ENCODE measurements around the gene LIF.
"Not testable (repeated sequence)": the region's sequence is repeated elsewhere in the genome, so short reads cannot be mapped to it uniquely, and the experiment has no call there.

Gene LIF

GRCh38 chr22:30241576-30242371 is 4.8 kb downstream of the LIF start:
- no peak for DNase-seq (ENCODE audit: low spot score)

- DNase-seq (ENCODE audit: low spot score), result no peak
These were observed 5.8 kb downstream of the LIF start for GRCh38 chr22:30240541-30241417.

GRCh38 chr22:30239488-30240405 is 6.8 kb downstream of the LIF start:
- no peak for DNase-seq (ENCODE audit: low spot score)

GRCh38 chr22:30238661-30239487 is 7.7 kb downstream of the LIF start:
- DNase-seq (ENCODE audit: low spot score), result no peak

DNA sequence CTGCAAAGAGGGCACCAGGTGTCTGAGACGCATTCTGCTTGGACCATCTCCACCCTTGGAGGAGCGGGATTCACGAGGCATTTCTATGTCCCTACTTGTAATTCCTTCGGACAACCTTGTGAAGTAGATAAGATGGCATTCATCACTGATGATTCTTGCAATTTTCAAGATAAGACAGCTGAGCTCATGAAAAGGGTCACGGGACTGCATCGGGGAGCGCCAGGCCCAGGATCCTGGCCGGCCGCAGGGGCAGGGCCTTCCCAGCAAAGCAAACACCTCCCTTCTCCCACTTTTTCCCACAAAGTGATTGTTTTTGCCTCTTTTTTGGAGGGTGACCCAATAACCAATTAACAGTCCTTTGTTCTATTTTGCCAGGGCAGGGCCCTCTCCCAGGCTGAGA is 8.4 kb downstream of the LIF start:
- DNase-seq (ENCODE audit: low spot score), result no peak

DNA sequence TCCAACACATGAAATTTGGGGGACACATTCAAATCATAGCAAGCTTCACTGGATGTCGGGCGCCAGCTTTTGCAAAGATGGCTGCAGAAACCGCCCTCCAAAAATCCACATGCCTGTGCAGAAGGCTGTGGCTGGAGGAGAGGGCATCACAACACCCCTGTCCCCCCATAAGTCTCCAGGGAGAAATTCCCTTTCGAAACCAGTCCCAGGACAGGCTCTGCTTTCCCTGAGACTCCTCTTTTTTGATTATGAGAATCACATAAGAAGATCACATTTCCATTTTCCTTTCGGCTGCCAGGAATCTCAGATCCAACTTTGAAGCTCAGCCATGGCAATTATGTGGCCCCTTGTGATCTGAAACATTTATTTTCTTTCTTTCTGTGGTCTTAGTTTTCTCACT is 9.7 kb downstream of the LIF start:
- no peak for DNase-seq (ENCODE audit: low spot score)

- no peak for DNase-seq (ENCODE audit: low spot score)
These were observed 10.8 kb downstream of the LIF start for GRCh38 chr22:30235687-30236170.

DNA sequence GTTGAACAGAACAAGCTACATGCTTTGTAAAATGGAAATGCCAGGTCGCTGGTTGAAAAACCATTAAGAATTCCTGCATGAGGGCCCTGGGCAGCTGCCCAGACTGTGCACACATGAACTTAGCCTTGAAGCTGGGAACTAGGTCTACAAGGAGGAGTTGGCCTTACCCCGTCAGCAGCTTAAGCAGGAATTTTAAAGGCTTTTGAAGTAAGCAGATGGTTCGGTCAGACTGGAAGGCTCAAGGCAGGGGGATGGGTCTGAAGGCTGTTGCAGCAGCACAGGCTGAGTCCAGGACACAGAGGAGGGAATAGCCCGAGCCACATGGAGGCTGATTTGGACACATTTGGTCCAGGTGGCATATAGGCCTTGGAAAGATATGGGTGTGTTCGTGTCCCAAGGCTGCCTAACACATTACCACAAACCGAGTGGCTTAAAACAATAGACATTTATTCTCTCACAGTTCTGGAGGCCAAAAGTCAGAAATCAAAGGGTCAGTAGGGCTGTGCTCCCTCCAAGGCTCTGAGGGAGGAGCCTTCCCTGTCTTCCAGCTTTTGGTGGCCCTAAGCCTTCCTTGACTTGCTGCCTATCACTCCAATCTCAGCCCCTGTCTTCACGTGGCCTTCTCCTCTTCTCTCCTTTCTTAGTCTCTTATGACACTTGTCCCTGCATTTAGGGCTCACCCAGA is 11.6 kb downstream of the LIF start:
- no peak for DNase-seq (ENCODE audit: low spot score)

DNA sequence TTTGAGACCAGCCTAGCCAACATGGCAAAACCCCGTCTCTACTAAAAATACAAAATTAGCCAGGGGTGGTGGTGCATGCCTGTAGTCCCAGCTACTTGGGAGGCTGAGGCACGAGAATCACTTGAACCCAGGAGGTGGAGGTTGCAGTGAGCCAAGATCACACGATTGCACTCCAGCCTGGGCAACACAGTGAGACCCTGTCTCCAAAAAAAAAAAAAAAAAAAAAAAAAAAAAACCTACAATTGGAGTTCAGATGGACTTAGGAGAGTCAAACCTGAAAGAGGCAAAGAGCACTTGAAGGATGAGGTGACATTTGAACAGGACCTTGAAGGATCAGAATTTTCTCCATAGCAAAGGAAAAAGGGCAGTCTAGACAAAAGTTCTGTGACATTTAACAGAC is 12.2 kb downstream of the LIF start:
- not testable (repeated sequence) for DNase-seq (ENCODE audit: low spot score)

DNA sequence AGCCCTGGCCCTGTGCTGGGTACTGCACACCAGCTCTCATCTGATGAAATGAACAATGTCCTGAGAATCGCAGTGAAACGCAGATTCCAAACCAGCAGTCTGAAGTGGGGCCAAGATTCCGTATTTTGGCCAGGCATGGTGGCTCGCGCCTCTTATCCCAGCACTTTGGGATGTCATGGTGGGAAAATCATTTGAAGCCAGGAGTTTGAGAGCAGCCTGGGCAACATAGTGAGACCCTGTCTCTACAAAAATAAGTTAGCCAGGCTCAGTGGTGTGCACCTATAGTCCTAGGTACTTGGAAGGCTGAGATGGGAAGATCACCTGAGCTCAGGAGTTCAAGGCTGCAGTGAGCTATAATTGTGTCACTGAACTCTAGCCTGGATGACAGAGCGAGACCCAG is 13.0 kb downstream of the LIF start:
- no peak for DNase-seq (ENCODE audit: low spot score)

- DNase-seq (ENCODE audit: low spot score), result no peak
These were observed 13.8 kb downstream of the LIF start for GRCh38 chr22:30232716-30233218.

- DNase-seq (ENCODE audit: low spot score), result no peak
These were observed 15.6 kb downstream of the LIF start for GRCh38 chr22:30230787-30231461.

DNA sequence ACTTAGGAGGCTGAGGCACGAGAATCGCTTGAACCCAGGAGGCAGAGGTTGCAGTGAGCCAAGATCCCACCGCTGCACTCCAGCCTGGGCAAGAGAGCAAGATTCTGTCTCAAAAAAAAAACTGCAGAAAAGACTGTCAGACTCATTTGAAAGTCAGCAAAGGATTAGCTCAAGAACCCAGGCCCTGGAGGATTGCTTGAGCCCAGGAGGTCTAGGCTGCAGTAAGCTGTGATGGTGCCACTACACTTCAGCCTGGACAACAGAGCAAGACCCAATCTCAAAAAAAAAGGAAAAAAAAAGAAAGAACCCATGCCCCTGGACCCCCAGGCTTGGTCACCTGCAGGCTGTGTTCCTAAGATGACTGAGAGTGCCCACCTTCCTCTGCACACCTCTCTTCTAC is 16.2 kb downstream of the LIF start:
- no peak for DNase-seq (ENCODE audit: low spot score)

- DNase-seq (ENCODE audit: low spot score), result no peak
These were observed 17.8 kb downstream of the LIF start for GRCh38 chr22:30228509-30229359.

DNA sequence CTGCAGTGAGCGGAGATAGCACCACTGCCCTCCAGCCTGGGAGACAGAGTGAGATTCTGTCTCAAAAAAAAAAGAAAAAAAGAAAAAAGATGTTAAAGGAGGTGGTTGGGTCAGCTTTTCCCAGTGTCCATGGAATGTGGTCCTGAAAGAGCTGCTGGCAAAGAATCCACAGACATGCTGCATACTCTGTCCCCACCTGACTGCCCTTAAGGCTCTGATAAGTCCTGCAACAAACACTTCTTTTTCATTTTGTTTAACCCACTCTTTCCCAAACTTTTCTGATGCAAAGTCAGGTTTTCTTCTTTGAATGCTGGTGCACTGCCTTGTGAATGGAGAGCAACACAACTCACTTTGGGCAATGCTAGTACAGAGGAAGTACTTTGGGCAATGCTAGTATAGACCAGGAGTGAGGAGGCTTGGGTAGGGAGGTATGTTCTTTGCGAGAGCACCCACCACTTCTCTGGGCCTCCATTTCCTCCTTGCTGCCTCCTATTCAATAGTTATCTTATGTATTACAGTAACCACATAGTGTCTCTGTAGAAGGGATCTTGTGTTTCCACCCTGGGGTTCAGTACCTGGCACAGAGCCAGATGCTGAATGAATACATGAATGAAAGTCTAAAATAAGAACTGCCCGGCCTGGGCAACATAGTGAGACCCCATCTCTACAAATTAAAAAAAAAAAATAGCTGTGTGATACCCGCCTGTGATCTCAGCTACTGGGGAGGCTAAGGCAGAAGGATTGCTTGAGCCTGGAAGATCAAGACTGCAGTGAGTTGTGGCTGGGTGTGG is 18.9 kb downstream of the LIF start:
- no peak for DNase-seq (ENCODE audit: low spot score)

- no peak for DNase-seq (ENCODE audit: low spot score)
These were observed 20.2 kb downstream of the LIF start for GRCh38 chr22:30226192-30226832.

GRCh38 chr22:30225220-30225927 is 21.2 kb downstream of the LIF start:
- DNase-seq (ENCODE audit: low spot score), result no peak

Measured in hematopoietic multipotent progenitor cell treated with erythropoietin and hydrocortisone succinate and interleukin-3 and kit ligand, for 15 days (in vitro differentiated cells).